Right kidney (tissue), 1 donor: ENCODE results near the gene TMEM181.
"Not testable (repeated sequence)": the region's sequence is repeated elsewhere in the genome, so short reads cannot be mapped to it uniquely, and the experiment has no call there.

ENCODE experiments used
- DNase-seq: peaks from one replicate; pipeline ENCODE4 v3.0.0-alpha.2; 2016

TMEM181 gene

GRCh38 chr6:158597565-158597964 lies 37.7 kb downstream of the TMEM181 start:
- no peak for DNase-seq

GRCh38 chr6:158599635-158600034 lies 39.7 kb downstream of the TMEM181 start:
- DNase-seq = no peak

- DNase-seq = no peak
Measured at GRCh38 chr6:158603261-158604047, 43.6 kb downstream of the TMEM181 start.

- DNase-seq = no peak
Measured at GRCh38 chr6:158604048-158604406, 44.1 kb downstream of the TMEM181 start.

GRCh38 chr6:158605266-158605878 lies 45.5 kb downstream of the TMEM181 start:
- DNase-seq = peak; percentile 37

- DNase-seq = not testable (repeated sequence)
Measured at GRCh38 chr6:158606011-158606410, 46.1 kb downstream of the TMEM181 start.

GRCh38 chr6:158606935-158607334 lies 47.0 kb downstream of the TMEM181 start:
- DNase-seq = no peak

GRCh38 chr6:158607411-158608170 lies 47.7 kb downstream of the TMEM181 start:
- no peak for DNase-seq

GRCh38 chr6:158608221-158608620 lies 48.3 kb downstream of the TMEM181 start:
- DNase-seq = no peak

GRCh38 chr6:158609455-158610155 lies 49.7 kb downstream of the TMEM181 start:
- no peak for DNase-seq

- DNase-seq = no peak
Measured at GRCh38 chr6:158610319-158610968, 50.6 kb downstream of the TMEM181 start.

- DNase-seq = no peak
Measured at GRCh38 chr6:158611039-158611438, 51.1 kb downstream of the TMEM181 start.

- DNase-seq = peak; percentile 46
Measured at GRCh38 chr6:158611541-158612370, 51.9 kb downstream of the TMEM181 start.

GRCh38 chr6:158614606-158615005 lies 54.7 kb downstream of the TMEM181 start:
- DNase-seq = not testable (repeated sequence)

- not testable (repeated sequence) for DNase-seq
Measured at GRCh38 chr6:158618289-158618688, 58.4 kb downstream of the TMEM181 start.

GRCh38 chr6:158619922-158620801 lies 60.3 kb downstream of the TMEM181 start:
- DNase-seq = no peak

- DNase-seq = no peak
Measured at GRCh38 chr6:158620963-158621693, 61.2 kb downstream of the TMEM181 start.

- DNase-seq = no peak
Measured at GRCh38 chr6:158621694-158622544, 62.0 kb downstream of the TMEM181 start.
